Right renal pelvis (tissue), 4 donors: ENCODE data around the gene RASGEF1C. TPM values are rescaled to one million over a fixed set of nuclear protein-coding genes. Genes with fewer than 3 reads are reported as not detected.
"Not testable (repeated sequence)": the region's sequence is repeated elsewhere in the genome, so short reads cannot be mapped to it uniquely, and the experiment has no call there.

Experiments used
- DNase-seq, 4 donors: peaks; one replicate each; pipeline ENCODE4 v3.0.0-alpha.2; 2013; ENCODE audit warnings: low read depth in 4 of 4, low spot score in 3 of 4, missing footprints in 1 of 4
- polyA plus RNA-seq, 4 donors: library from polyadenylated mRNA; unstranded; fragments of 120-200 nt; gene quantifications; one replicate each; pipeline ENCODE4 v1.2.1, GENCODE V29; 2013; ENCODE audit not compliant: insufficient read length in 4 of 4

The RASGEF1C gene
- polyA plus RNA-seq, 4 donors = 0.55 to 1.1 (median 0.88) TPM

DNA sequence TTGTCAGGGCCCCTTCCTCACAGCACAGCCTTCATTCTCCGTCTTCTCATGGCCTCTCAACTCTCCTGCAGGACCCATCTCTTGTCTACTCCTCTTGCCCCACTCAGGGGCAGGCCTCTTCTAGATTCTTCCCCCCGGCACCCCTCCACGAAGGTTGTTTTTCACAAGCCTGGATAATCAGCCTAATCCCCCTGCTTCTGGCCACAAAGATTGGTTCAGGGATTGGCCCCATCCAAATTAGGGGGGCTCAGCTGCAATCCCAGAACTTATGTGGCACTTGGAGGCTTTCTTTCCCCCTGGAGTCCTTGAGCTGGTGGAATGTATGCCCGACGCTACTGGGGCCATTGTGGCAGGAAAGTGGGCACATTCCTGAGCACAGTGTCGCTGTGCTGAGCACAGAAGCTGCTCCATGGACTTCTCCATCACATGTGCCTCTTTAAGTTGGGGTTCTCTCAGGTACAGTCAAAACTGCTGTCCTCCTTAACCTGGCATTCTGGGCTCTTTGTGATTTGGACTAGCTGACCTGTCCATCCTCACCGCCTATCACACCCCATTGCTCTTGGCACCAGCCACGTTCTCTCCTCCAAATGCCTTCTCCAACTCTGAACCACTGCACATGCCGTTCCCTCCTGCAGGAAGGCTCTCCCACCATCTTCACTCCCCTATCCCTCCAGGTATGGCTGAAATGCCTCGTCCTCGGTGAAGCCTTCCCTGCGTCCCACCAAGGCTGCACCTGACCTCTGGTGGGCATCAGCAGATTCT lies 70.6 kb downstream of the RASGEF1C start:
- DNase-seq = no peak

DNA sequence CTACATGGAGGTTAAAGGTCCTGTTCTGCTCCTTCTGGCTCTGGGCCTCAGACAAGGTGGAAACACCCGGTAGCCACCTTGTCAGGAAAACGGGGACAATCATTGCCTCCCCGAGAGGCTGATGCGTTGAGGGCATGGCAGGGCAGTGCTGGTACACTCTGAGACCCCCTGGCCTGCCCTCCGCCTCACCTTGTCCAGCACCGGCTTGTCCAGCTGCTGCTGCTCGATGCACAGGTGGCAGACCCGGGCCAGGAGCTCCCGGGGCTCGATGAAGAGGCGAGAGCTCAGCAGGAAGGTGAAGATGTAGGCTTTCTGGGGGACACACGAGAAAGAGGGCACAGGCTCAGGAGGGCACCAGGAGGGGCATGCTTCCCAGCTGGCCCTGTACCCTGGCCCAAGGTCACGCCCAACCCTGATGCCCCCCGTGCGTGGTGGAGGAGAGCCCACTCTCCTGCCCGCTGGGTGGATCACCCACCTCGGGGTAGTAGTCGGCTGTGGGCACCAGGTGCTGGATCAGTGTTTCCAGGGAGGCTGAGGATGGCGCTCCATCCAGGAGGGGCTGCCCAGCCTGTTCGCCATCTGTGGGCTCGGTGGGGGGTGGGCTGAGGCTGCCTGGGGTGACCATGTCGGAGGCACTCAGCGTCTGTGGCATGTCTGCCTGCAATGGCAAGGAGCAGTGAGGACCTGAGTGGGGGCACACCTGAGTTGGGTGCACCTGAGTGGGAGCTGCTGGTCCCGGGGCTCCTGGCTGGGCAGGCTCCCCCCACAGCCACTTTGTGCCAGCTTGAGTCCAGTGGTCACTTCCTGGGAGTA lies 71.4 kb downstream of the RASGEF1C start:
- no peak for DNase-seq

DNA sequence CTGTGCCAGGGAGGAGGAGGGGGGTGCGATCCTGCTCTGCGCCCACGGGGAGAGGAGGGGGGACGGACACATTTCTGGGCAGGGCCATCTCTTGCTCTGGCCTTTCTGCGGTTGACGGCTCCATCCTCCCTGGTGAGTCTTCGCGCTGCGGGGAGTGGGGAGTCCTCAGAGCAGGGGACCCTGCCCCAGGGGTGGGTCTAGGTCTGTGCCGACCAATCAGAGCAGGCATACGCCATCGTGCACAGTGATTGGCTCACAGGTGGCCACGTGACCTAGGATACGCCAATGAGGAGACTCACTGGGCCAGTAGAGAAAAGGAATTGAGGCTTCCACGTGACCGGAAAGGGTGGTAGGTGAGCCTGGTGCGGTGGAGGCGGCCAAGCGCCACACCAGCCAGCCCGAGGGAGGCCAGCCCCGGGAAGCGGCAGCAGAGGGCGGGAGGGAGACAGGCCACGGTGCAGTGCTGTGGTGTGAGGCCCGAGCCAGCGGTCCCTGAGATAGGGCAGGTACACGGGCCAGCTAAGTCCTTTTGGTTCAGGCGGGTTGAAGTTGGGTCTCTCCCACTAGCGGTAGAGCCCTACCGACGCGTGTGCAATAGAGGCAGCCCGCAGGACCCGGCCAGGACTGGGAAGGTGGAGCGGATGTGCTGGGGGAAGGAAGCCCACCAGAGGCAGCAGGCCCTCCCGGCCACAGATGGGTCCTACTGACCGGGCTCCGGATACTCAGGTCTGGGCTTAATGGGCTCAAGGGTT lies 72.2 kb downstream of the RASGEF1C start:
- DNase-seq = no peak

DNA sequence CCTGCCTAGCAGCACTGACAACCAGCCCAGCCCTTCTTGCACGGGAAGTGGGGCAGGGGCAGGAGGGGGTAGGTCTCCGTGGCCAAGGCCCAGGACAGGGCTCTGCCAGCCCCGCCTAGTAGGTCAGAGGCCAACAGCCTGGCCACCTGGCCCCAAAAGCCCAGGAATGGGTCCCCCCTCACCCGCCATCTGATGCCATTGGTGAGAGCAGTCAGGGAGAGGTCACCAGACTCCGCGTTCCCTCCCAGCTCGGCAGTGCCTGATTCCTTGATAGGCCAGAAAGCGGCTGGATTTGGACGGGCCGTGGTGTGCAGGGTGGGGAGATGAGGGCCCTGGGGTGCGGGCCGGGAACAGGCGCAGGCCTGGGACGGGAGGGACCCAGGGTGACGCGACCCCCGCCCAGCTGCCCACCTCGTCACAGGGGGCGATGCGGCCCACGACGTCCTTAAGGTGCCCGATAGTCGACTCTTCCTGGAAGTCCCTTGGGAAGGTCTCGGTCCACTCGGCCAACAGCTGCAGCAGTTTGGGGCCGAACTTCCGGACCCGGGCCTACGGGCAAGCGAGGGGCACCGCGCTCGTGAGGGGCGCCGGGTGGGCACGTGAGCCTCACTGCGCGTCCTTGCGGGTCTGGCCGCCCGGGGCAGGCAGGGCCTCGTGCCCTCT lies 72.9 kb downstream of the RASGEF1C start:
- no peak for DNase-seq

DNA sequence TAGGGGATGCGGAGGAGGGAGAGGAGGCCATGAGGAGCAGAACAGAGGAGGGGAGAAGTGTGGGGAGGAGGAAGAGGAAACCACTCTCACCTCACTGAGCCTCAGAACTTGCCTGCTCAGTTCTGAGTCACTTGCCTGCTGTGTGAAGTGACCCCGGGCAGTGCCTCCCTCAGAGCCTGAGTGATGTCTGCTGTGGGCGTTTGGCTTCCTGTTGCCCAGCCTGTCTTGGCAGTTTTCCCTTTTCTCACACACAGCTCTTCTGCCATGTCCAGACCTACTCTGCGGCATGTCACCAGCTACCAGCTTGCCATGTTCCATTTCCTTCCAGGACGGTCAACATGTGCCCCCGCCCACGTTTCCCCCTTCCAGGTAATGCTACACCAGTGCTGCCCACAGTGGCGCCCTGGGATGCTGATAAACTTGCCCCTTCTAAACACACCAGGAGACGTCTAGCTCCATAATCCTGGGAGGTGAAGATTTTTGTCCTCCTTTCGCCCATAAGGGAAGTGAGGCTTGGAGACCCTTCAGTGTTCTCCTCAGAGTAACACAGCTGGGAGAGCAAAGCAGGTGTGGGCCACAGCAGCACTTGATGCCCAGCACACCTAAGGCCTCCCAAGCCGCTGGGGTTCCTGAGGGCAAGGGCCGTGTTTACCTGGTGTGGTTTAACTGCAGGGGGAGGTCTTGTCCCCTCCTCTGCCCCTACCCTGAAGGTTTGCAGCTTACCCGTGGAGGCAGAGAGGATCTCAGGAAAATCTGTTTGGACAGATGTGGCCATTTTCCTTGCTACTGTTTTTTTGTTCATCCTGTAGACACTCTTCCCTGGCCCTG lies 73.7 kb downstream of the RASGEF1C start:
- DNase-seq = no peak

DNA sequence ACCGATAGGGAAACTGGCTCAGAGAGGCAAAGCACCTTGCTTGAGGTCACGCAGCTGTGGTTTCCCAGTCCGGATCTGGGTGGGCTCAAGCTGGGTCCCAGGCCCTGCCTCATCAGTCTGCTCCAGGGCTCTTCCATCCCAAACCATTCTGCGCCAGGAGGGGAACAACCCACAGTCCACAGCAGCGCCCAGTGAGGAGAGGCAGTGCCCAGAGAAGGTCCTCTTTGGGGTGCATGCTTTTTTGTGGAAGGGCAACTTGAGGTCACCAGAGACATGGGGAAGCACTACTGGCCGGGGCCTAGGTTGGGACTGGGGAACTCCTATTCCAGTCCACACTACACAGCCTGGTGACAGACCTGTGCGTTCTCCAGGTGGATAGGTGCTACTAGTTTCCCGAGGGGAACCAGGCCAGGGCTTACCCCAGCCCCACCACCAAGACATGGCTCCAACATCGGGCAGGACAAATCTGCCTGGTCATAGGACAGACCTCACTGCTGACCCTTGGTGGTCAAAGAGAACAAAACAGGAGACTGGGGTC lies 75.0 kb downstream of the RASGEF1C start:
- DNase-seq = no peak

DNA sequence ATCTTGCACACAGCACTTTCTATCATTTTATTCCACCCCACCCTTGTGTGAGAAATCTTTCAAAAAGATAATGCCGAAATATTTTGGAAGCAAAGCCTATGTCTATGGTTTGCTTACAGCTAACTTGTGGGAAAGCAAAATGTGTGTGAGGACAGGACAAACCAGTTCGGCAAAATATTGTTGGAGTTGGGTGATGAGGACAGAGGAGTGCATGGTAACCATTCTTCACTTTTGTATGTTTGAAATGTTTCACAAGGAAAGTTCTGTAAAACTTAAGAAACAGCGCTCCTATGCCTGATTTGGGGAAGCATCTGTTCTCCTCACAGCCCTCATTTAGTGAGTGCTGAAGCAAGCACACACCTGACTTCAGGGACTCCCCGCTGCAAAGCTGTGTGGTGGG lies 75.5 kb downstream of the RASGEF1C start:
- DNase-seq = no peak

DNA sequence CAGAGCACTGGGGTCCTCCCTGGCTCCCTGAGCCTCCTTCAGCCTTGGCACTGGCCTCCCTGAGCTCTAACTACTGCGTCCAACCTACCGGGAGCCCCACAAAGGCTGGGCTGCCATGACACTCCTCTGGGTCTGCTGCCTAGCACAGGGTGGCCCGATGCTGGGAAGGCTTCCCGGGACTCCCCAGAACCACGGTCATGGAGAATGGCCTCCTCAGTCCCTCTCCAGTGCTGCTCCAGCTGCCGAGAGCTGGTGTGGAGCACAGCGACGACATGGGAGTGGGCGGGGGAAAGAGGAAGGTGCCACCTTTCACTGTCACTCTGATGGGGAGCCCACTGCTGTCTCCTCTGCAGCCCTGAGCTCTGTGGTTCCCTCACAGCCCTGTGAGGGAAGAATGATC lies 76.0 kb downstream of the RASGEF1C start:
- DNase-seq = no peak

DNA sequence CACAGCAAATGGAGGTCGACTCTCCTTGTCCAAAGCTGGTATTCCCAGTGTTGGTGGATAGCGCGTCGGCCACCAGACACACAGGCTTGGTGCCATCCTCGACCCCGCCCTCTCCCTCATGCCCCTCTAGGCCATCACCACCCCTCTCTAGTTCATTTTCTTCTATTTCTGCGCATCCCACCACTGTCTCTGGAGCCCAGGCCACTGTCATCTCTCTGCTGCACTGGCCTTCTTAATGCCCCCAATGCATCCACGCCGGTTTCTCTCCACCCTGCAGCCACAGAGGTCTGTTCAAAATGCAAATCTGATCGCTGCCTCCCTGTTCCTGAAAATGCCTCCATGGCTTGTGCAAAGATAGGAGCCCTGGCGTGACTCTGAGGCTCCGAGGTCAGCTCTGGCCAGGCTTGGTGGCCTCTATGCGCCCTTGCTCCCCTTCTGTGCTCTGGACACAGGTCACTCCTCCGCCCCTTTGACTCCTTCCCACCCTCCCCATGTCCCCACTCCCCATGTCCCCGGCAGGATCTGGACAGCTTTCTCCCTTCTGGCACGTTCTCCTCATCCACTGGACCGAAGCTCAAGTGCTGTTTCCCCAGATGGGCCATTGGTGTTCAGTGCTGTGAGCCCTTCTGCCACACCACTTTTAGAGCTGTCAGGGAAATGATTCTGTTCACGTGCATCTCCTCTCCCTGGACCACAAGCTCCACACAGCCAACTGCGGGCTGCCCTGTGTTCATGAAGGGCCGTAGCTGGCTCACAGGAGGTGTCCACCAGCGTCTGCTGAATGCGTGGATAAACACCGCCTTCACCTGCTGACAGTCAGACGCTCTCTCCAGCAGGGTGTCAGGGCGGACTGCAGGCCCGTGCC lies 77.9 kb downstream of the RASGEF1C start:
- DNase-seq = no peak

DNA sequence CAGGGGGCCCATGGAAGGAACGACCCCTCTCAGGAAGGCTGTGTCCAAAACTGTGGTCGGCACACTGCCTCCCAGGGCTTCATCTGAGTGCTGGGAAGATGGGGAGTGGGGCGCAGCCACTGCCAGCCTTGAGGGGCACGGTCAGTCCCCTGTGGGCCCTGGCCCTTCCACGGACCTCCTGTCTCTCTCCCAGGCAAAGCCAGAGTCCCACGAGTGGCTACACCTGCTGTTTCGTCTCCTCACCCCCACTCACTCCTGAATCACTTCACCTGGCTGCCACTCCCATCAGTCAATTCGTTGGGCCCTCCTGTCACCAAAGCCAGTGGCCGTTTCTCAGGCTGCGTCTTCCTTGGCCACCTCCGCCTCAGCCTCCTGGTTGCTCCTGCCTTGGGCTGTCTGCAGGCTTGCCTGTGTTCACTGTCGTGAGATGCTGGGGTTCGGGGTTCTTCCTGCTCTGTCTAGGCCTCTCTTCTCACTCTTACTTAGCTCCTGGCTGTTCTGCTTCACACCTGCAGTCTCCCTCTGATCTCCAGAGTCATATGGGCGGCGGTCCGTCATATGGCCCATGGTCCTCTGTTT lies 78.6 kb downstream of the RASGEF1C start:
- DNase-seq = no peak

DNA sequence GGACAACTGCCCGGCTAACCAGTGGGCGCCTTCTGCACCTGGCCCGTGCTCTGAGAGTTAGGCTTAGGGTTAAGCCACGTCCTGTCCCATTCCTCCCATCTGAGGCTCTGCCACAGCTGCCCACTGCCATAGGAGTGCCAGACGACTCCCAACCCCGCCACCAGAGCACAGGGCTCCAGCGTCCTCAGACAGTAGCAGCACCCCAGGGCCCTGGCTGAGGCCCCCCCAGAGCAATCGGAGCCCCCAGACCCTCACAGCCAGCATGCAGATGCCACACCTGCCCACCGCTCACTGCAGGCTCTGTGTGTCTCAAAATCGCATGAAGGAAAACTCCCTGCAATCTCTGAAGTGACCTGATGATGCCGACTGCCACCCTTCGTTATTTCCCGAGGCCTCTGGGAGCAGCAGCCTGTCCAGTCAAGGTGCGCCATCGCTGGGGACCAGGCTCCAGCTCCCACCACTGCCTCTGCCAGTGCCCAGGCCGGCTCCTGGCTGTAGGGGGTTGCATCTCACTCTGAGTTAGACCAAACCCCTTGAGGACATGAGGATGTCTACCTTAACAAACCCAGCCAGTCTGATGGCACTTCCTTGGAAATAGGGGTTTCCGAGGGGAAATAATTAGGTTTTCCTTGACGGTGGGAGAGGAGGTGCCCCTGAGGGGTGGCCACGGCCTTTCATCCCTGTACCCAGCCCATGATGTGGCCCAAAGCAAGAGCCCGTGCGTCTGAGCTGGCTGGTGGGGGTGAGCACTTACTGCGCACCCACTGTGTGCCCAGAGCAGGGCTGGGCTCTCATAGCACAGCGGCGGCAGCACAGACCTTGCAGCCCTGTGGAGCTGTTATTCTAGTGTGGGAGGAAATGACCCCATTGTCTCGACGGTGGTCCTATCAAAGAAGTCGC lies 79.5 kb downstream of the RASGEF1C start:
- no peak for DNase-seq

DNA sequence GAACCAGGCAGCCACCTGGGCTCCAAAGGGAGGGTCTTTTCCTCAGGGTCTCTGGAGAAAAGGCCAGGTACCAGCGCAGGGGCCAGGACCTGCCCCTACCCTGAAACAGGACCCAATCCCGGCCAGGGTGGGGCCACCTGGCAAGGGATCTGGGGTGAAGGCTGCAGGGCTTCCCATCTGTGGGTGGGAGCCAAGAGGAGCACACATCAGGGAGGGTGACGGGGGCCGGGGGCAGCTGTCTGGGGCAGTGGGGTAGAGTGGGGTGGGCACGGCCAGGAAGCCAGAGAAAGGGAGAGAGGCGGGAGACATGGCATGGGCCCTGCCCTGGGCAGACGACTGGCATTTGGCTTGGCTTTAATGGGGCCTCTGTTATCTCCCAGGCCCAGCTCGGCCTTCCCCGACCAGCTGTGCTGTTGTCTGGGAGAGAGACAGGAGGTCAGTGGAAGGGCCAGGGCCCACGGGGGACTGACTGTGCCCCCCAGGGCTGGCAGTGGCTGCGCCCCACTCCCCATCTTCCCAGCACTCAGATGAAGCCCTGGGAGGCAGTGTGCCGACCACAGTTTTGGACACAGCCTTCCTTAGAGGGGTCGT lies 80.2 kb downstream of the RASGEF1C start:
- DNase-seq = no peak

DNA sequence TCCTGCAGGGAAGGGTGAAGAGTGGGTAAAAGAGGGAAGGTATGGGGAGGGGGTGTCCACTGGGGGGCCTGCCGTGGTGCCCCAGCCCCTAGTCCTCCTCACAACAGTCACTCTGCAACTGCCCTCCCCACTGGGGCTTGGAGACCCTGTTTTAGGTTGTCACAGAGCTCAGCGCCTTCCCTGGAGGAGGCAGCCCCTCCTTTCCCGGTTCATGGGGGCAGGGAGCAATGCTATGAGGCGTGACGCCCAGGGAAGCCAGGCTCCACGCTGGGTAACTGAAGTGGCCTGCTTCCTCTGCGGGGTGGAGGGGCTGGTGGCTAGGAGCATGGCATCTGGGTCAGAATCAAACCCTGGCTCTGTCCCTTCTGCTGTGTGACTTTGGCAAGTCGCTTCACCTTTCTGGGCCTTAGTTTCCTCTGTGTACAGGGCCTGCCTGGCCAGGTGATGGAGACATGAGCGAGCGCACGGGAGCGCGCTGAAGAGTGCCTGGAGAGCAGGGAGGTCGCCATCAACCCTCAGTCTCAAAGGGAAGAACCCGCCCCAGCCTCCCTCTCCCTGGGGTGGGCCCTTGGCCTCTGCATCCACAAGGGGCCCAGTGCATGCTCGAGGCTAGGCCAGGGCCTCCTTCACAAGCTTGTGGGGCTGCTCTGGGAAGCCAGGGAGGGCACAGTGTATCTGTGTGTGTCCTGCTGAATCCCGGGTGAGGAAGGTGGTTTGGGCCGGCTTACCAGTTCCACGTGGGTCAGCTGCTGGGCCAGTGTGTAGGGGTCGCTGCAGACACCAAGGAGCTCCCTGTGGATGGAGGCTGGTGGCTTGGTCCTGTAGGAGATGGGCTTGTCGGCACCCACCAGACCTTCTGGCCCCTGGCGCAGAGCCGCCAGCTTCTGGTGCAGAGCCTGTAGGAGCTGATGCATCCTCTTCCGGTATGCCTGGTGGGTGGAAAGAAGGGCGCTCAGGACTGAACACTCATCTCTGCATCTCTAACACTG lies 81.0 kb downstream of the RASGEF1C start:
- peak in 2 of 4 donors; percentile 13 to 29 for DNase-seq

DNA sequence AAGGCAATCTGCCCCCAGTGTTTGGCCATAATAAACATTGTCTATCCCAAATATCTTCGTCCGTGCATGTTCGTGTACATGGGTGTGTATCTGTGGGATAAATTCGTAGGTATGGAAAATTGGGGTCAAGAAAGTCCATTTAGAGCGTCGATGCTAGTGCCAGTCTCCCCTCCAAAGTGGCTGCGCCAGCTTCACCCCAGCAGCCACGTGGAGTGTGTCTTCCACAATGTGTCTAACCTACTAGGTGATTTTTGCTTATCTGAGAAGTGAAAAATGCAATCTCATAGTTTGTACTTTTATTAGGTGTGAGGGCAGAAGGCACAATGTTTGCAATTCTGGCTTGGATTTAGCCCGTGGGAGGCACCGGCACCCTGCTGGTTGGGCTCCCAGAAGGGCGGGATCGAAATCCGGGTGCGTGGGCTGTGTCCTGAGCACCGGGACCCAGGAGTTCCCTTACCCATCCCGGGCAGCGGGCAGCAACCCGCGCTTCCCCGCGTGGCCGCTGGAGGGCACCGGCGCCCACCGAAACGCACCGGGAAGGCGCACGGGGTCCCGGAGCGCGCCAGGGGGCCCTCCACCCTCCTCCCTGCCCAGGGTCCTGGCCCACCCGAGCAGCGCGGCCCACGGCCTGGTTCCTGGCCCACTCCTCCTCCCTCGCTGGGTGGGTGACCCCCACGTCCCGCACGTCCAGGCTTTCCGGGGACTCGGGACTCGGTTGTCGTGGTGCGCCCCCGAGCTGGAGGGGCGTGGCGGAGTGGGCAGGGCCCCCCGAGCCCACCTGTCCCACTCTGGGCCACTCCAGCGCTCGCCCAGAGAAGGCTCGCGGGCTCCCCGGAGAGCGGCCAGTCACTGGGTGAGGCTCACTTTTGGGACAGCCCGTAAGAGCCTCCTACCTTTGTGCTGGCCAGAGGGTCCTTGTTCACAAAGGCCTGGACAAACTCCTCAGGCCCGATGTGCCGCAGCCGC lies 82.0 kb downstream of the RASGEF1C start:
- no peak for DNase-seq

DNA sequence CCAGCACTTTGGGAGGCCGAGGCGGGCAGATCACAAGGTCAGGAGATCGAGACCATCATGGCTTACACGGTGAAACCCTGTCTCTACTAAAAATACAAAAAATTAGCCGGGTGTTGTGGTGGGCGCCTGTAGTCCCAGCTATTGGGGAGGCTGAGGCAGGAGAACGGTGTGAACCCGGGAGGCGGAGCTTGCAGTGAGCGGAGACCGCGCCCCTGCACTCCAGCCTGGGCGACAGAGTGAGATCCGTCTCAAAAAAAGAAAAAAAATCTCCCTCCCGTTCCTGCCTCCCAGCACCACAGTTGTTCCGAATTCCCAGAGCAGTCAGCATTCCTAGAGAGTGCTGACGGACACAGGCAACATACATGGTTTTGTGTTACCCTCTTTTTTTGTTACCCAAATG lies 82.9 kb downstream of the RASGEF1C start:
- not testable (repeated sequence) for DNase-seq
